GM18502 (cell line): ENCODE measurements around the gene PLCH2.

Experiments
- ATAC-seq: cut with Tn5 transposase; IDR thresholded peaks from one replicate; pipeline ENCODE4 v1.9.1; 2021; ENCODE audit warnings: mild to moderate bottlenecking; ENCODE audit not compliant: unreplicated experiment, poor library complexity

Gene PLCH2

DNA sequence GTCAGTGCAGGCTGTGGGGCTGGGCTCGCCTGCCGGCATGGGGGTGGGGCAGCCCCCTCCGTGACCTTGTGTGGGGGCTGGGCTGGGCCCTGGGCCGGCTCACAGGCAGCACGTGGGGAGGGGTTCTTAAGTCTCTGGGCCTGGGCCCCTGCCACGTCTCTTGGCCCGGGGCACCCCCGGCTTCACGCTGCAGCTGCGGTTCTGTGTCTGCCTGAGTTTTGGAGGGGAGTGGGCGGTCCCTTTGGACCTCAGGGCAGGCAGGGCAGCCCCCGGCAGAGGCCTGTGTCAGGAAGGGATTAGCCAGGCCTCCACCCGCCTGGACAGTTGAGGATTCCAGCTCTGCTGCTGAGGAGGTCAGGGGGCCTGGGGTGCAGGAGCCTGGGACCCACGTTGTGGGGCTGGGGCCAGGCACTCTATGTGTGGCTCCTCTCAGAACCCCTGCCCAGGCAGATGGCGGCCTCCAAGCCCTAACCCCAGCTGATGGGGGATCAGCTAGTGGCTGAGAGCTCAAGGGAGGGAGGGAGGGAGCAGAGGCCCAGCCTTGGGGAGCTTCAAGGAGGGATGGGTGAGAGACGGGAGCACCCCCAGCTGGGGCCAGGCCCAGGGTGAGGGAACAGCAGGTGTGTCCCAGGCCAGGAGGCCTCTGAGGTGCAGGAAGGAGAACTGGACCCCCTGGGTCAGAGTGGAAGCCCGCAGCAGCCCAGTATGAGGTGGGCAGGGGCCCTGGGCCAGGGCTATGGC lies 1.8 kb upstream of the PLCH2 start:
- no peak for ATAC-seq

DNA sequence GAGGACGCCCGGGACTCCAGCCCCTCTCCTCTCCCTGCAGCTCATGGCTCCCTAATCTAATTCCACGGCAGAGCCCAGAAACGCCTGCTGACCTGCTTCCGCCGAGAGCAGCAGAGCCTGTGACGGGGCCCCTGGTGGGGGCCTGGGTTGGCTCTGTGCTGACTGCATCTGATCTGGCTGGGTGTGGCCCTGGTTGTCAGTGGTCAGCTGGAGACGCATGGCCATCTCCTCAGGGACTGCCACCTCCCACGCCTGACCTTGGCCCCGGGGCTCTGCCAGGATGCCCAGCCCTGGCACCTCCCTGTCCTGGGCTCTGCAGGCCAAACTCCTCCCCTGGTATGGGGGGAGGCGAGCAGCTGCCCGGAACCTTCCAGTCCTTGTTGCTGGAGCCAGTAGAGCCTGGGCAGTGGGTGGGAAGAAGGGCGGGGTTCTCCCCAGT lies 1.1 kb upstream of the PLCH2 start:
- ATAC-seq, result no peak

DNA sequence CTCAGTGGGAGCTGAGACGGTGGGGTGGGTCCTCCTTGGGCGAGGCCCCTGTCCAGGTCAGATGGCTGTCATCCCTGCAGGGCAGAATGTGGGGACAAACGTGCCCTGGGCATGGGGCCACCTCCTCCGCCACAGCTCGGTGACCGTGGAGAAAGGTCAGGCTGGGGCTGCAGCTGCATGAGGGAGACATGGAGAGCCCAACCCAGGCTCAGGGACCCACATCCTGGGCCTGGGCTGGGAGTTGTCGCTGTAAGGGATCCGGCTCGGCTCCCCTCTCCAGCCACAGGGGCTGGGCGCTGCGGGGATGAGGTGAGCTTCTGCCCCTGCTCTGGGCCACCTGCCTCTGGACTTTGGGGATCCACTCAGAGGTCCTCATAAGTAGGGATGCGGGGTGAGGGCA lies 518 bp upstream of the PLCH2 start:
- ATAC-seq, result no peak

DNA sequence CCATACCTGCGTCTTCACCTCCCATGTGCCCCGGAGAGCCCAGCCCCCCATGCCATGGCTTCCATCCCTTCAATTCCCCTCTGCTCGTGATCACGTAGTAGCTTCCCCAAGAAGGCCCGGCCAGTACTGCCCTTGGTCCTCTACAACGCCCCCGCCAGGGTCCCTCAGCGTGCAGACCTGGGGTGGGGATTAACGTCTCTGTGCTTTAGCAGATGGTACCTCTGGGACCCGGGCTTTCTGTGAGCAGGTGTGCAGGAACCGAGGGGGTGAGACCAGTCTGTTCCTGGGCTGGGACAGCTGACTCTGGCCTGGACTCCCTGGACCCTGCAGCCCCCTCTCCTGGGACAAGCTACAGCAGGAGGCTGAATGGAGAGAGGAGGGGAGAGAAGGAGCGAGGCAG lies 1.2 kb downstream of the PLCH2 start:
- ATAC-seq, result no peak

DNA sequence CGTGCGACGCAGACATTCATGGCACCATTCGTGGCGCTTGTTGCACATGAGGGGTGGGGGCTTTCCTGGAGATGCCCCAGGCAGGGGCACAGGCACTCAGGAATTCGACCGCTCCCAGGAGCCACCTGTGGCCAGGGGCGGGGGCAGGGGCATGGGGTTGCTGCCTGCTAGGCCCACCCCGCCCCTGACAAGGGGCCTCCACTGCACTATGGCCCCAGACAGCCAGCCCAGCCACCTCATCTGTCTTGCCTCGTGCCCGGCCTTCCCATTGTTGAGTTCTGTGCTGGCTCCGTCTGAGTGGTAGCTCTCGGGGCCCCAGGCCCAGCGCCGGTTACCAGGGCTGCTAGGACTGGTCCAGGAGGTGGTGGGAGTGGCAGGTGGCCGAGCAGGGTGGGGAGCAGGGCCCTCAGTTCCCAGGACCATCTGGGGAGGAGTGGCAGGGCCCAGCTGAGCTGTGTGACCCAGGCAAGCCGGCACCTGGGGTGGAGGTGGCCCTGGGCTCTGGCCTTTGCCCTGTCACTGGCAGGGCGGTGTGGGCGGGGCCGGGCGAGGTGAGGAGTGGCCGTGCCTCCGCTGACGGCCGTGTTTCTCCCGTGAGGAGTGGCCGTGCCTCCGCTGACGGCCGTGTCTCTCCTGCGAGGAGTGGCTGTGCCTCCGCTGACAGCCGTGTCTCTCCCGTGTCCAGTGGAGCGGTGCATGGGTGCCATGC lies 1.9 kb downstream of the PLCH2 start:
- ATAC-seq, result no peak

DNA sequence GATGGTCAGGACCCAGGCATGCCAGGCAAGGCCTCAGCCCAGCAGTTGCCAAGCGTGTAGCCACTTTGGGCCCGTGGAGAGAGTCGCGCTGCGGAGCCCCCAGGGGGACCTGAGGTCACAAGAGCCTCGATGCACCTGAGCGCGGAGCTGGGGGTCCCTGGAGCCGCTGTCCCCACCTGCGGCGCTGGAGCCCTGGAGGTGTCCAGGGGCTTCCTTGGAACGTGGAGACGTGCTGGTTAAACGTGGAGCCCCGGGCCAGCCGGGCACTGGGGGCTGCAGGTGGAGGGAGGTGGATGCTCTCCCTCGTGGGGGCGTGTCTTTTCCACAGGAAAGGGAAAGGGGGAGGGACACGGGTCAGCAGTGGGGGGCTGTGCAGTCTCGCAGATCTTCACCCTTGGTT lies 3.1 kb downstream of the PLCH2 start:
- no peak for ATAC-seq

DNA sequence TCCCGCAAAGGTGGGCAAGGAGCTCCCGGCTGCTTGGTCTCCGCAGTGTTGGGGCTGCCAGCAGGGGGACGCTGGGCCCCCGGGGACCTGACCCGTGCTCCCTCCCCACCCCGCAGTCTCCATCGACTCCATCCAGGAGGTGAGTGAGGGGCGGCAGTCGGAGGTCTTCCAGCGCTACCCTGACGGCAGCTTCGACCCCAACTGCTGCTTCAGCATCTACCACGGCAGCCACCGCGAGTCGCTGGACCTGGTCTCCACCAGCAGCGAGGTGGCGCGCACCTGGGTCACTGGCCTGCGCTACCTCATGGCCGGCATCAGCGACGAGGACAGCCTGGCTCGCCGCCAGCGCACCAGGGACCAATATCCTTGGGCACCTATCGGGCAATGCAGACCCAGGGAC lies 3.5 kb downstream of the PLCH2 start:
- ATAC-seq, result no peak

DNA sequence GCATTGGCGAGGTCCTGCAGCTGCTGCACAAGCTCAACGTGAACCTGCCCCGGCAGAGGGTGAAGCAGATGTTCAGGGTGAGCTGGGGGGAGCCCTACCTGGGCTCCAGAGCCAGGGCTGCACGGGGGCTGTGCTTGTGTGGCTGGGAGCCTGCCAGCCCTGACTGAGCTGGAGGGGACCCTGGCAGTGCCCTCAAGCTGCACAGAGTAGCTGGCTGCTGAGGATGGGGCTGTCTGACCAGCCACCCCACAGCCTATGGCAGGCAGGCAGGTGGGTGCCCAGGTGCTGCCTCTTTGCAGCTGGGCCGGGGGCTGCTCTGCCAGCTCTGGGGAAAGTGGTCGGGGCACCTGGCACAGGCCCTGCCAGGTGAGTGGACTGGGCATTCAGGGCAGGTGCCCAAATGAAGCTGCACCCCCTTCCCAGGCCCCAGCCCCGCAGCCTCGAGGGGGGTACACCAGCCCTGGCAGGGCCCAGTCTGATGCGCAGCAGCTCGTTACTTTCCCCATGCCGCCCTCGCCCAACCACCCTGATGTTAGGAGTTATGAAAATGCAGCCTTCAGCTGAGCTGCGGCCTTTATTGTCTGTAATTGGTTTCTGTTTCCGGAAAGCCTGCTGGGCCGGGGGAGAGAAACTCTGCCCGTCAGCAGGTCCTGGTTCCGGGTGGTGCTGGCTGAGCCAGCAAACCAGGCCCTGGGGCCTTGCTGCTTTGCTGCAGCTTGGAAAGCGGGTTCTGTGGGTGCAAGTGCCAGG lies 4.3 kb downstream of the PLCH2 start:
- ATAC-seq, result no peak

DNA sequence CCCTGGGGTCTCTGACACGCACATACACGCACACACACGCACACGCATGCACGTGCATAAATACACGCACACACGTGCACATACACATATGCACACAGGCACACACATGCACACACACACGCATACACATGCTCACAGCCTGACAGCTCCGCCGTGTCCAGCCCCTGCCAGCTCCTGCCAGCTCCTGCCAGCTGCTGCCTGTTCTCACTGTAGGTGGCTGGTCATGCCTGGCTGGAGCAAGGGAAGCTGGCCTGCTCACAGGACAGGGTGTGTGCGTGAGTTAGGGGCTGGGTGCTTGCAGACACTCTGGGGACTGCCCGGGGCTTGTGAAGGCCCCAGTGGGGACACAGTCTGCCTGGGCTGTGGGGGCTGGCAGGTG lies 4.9 kb downstream of the PLCH2 start:
- ATAC-seq, result no peak

DNA sequence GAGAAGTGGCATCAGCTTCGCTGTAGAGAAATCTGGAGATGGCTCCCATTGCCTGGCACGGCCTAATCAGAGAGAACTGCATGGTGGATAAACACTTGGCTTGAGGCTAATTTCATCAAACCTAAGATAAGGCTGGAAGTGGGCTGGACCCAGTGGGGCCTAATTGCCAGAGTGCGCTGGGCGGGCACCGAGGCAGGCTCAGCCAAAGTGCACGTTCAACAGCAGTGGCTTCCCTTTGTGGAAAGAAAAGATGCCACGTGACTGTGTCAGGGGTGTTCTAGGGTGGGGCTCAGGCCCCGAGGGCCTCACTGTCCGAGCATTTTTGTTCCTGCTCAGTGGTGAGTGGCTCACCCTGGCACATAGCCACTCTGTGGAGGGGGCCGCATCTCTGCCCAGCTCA lies 5.8 kb downstream of the PLCH2 start:
- no peak for ATAC-seq

DNA sequence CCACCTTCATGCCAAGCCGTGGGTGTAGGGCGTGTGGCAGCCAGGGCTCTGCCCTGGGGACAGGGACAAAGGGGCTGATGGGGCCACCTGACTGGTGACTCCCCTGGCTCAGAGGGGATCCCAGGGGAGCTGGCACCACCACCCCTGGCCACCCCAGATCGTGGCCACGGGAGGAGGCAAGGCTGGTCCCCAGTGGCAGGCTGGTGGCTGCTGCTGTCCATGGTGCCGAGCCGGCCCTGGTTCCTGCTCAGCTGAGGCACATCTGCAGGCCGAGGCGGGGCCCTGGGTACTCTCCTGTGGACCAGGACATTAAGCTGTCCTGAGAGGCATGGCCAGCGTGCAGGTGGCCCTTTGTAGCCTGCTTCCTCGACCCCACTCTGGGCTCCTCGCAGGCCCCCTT lies 6.5 kb downstream of the PLCH2 start:
- ATAC-seq, result no peak

DNA sequence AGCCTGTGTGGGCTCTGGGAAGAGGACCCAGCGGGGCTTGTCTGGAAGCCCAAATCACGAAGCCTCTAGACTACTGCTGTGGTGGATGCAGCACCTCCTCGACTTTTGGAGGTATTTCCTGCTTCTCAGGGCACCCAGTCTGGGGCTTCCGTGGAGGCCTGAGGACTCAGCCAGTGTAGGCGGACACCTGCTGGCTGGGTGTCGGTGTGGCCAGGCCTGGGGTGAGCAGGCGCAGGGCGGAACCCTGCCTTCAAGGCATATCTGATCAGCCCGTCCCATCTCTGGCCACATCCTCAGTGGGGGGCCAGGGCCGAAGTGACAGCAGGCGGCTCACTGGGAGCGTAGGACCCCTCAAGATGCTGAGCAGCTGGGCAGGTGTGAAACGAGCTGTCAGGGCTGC lies 6.9 kb downstream of the PLCH2 start:
- ATAC-seq, result no peak

DNA sequence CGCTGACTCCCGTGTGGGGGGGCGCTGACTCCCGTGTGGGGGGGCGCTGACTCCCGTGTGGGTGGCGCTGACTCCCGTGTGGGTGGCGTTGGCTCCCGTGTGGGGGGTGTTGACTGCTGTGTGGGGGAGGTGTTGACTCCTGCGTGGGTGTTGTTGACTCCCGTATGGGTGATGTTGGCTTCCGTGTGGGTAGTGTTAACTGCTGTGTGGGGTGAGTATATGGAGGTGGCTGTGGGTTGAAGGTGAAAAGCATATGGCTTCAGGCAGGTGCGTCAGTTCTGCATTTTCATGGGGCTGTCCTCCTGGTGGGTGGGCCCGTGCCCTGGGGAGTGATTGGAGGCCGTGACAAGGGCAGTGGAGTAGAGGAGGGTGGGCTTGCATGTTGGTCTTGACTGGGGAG lies 7.9 kb downstream of the PLCH2 start:
- no peak for ATAC-seq

DNA sequence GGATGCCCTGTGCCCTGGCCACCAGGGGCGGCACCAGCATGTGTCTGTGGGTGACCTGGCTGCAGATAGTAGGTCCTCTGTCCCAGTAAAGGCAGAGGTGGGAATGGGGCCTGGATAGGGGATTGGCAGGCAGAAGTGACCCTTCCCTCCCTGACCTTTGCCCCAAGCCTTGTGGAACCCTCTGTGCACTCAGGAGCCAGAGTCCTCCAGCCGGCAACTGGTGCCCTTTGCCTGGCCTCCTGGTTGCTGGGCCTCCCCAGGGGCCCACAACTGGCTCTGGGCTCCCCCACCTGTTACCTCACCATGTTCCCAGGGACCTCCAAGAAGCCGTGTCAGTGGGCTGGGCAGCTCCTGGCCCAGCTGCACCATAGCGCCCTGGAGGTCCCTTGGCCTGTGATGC lies 10.0 kb downstream of the PLCH2 start:
- ATAC-seq, result no peak

DNA sequence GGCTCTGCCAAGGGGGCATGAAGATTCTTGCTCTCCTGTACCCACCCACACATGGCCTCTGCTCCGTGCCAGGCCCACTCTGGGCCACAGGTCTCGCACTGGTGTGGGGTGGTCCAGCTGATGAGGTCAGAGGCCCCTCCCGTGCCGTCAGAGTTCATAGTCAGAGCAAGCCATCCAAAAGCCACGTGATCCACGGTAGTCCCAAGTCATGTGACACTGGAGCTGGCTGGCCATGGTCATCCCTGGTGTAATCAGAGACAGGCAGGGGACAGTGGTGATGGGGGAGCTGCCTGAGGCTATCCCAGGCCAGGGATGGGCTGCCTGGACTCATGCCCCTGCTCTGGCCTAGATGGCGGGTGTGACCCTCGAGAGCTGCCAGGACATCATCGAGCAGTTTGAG lies 10.5 kb downstream of the PLCH2 start:
- ATAC-seq, result no peak

DNA sequence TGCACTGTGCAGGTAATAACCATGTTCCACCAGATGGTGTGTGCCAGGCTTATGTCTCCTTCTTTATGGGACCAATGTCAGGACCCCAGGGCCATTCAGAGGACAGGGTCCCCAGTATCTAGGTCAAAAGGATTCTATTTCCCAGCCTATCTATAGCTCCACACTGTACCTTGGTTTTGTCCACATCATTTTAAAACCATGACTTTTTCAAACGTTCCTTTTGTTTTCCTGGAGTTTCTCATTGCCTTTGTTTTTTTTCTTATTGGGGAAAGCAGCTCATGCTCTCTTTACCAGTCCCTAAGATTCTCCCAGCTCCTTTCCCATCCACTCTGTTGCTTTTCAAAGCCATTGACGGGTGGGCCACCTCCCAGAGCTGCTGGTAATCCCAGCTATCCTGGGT lies 12.6 kb downstream of the PLCH2 start:
- ATAC-seq, result no peak

DNA sequence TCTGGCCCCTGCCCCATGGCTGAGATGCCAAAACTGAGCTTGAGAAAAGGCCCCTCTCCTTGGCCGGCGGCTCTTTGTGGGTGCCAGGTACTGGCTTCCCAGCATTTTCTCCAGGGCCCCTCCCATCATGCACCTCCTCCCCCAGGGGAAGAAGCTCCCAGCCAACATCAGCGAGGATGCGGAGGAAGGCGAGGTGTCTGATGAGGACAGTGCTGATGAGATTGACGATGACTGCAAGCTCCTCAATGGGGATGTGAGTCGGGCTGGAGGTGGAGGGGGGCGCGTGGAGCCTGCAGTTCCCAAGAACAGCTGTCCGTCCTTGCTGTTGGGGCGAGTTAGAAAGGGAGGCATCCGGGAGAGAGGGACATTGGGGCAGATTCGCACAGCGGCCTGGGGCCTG lies 13.5 kb downstream of the PLCH2 start:
- no peak for ATAC-seq

DNA sequence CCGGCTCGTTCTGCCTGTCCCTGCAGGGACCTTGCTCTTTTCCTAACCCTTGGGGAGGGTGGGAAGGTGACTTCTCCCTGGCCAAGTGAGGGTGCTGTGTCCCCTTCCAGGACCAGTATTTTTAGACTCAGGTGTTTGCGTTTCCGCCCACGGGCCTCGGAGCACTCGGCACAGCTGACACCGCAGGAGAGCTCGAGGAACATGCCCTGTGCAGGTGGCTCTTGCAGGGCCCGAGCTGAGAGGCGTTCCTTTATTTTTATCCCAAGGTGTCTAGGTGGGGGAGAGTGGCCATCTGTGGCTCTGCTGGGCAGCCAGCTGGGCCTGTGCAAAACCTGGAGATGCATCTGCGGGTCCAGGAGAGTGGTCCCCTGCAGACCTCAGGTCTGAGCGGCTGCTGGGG lies 16.0 kb downstream of the PLCH2 start:
- ATAC-seq, result no peak

DNA sequence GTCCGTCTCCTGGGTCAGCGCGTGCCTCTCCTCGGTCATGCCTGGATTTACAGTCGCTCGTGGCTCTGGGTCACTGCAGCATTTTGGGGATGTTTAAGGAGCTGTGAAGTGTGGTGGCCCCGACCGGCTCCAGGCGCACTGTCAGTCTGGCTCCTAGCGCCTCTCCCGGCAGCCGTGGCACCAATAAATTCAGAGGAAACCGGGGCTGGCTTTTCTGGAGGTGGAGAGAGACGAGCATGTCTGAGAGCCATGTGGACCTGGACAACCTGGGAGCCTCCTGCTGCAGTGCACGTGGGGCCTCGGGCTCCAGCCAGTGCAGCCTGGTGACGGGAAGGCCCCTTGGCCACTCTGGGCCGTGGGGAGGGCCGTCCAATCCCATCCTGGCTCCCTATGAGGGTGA lies 17.1 kb downstream of the PLCH2 start:
- no peak for ATAC-seq

DNA sequence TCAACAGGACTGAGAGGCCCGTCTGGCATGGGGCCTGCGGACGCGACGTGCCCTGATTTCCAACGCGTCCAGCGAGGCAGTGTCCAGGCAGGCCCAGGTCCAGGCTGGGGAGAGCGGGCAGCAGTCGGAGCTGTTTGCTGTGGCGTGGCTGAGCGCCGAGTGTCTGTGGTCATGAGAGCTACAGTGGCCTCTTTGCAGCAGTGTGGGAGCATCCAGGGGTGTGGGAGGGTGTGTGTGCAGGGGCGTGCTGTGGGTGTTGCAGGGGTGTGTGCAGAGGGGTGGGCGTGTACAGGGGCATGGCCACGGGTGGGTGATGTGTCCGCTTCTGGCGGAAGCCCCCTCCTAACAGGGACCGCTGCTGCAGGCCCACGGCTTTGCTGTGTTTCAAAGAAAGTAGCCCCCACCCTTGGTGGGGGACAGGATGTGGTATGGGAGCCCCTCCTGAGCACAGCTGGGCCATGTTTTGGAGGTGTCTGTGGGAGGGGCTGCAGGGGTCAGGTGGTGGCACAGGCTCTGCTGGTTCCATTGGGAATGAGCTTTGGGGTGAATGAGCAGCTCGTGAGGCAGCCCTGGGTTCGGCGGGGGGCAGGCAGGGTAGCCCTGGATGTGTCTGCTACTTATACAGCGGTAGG lies 17.7 kb downstream of the PLCH2 start:
- no peak for ATAC-seq

DNA sequence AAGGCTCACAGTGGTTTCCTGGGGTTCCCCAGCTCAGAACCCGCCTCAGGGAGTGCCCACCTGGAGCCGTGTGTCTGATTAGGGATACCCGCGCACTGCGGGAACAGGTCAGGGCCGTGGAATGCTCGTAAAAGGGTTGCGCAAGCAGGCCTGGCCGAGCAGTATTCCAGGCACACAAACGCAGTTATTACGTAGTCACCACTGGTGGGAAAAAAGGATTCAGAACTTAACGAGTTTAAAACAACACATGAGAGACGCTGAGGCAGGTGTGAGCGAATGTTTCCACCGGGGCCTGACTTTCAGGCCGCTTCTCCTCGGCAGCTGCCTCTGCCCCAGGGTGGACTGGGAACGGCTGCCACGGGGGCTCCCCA lies 18.2 kb downstream of the PLCH2 start:
- no peak for ATAC-seq
